OCI-LY1 (cell line): Measurements from ENCODE around the gene NCAPH2.

ENCODE experiments used
- EZH2 ChIP-seq: fragments of 200-600 bp; sonication (generic), shearing (Covaris generic); IDR thresholded peaks from 2 replicates; pipeline ENCODE4 v1.8.0; 2017; ENCODE audit warnings: borderline replicate concordance, mixed run types, mild to moderate bottlenecking, antibody characterized with exemption, low read length, moderate library complexity, mixed read lengths
- TF ChIP-seq, protein P1 (sequence below): fragments of 200-600 bp; sonication (generic), shearing (Covaris generic); IDR thresholded peaks from 2 replicates; pipeline ENCODE4 v1.5.1; 2017; ENCODE audit warnings: mild to moderate bottlenecking, antibody characterized with exemption, low read length, moderate library complexity, mixed read lengths

DNA sequence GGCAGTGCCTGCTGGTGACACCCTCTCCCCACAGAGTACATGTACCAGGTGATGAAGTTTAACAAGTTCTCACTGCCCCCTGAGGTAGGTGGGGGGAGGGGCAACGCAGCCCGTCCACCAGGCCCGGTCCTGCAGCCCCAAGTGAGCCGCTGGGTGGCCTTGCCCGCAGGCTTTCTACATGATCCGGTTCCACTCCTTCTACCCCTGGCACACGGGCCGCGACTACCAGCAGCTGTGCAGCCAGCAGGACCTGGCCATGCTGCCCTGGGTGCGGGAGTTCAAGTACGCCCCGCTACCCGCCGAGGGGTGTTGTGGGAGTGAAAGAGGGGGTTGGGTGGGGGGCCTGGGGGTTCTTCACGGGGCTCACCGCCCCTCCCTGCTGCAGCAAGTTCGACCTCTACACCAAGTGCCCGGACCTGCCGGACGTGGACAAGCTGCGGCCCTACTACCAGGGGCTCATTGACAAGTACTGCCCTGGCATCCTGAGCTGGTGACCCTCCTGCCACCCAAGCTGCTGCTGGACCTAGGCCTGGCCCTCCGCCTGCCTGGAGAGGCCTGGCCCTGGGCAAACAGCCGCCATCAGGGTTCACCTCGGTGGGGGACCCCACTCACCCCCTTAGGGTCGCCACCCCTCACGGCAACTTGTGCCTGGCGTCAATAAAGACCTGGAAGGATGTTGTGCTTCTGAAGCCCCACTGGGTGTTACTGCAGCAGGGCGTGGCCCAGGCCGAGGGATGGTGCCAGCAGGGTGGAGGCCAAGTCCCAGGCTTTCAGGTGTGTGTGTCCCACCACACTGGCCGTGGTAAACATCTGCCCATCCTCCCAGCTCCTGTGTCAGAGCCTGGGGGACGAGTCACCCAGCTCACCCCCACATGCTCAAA lies 18.4 kb upstream of the NCAPH2 start:
- TF ChIP-seq, protein P1, sequence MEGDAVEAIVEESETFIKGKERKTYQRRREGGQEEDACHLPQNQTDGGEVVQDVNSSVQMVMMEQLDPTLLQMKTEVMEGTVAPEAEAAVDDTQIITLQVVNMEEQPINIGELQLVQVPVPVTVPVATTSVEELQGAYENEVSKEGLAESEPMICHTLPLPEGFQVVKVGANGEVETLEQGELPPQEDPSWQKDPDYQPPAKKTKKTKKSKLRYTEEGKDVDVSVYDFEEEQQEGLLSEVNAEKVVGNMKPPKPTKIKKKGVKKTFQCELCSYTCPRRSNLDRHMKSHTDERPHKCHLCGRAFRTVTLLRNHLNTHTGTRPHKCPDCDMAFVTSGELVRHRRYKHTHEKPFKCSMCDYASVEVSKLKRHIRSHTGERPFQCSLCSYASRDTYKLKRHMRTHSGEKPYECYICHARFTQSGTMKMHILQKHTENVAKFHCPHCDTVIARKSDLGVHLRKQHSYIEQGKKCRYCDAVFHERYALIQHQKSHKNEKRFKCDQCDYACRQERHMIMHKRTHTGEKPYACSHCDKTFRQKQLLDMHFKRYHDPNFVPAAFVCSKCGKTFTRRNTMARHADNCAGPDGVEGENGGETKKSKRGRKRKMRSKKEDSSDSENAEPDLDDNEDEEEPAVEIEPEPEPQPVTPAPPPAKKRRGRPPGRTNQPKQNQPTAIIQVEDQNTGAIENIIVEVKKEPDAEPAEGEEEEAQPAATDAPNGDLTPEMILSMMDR = no peak
- TF ChIP-seq EZH2 = no peak
